GM18519 (cell line): Measurements from ENCODE around the gene TBC1D24.
"Not testable (repeated sequence)": the region's sequence is repeated elsewhere in the genome, so short reads cannot be mapped to it uniquely, and the experiment has no call there.

Experiments
- ATAC-seq: cut with Tn5 transposase; IDR thresholded peaks from one replicate; pipeline ENCODE4 v1.9.1; 2021; ENCODE audit warnings: mild to moderate bottlenecking, moderate library complexity; ENCODE audit not compliant: unreplicated experiment, low FRiP score

TBC1D24 gene

DNA sequence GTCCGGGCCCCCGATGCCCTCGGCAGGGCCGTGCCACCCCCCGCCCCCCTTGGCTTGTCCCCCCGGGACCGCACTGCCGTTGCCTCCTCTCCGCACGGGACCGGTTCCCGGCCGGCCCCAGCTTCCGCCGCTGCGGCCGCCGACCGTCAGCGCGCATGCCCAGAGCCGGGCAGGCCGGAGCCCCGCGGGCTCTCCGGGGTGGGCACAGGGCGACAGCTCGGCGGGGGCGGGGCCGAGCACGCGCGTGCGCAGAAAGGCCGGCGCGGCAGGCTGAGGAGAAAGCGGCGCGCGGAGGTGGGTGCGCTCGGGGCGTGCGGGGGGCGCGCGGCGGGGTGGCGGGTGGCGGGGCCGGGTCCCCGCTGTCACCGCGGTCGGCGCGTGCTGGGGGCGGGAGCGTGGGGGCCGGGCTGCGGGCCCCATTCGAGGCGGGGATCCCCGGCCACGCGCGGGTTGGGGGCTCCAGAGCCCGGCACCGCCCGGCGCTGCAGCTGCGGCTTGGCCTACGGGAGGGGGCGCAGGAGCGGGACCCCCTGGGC, at the start of gene TBC1D24:
TSS of gene TBC1D24 (plus strand) at position 251 of the 536 bp plus-strand sequence. CDS start 21,022 bp downstream, outside the sequence.
- peak; percentile 37 for ATAC-seq

- no peak for ATAC-seq
These were observed 49.0 kb upstream of the TBC1D24 start for GRCh38 chr16:2425825-2426430.

GRCh38 chr16:2426941-2427361, 48.0 kb upstream of the TBC1D24 start:
- ATAC-seq = no peak

GRCh38 chr16:2427526-2427925, 47.4 kb upstream of the TBC1D24 start:
- no peak for ATAC-seq

- ATAC-seq = peak; percentile 2
These were observed 46.7 kb upstream of the TBC1D24 start for GRCh38 chr16:2428051-2428783.

- ATAC-seq = peak; percentile 15
These were observed 46.2 kb upstream of the TBC1D24 start for GRCh38 chr16:2428784-2429033.

- peak; percentile 41 for ATAC-seq
These were observed 45.7 kb upstream of the TBC1D24 start, which contains the start of gene CCNF for GRCh38 chr16:2429034-2429770. Gene CCNF (plus strand): TSS chr16:2429447. CDS start chr16:2429482, 35 bp downstream.

GRCh38 chr16:2429771-2430663, 44.9 kb upstream of the TBC1D24 start:
- ATAC-seq = no peak

- ATAC-seq = no peak
These were observed 42.6 kb upstream of the TBC1D24 start for GRCh38 chr16:2432286-2432685.

DNA sequence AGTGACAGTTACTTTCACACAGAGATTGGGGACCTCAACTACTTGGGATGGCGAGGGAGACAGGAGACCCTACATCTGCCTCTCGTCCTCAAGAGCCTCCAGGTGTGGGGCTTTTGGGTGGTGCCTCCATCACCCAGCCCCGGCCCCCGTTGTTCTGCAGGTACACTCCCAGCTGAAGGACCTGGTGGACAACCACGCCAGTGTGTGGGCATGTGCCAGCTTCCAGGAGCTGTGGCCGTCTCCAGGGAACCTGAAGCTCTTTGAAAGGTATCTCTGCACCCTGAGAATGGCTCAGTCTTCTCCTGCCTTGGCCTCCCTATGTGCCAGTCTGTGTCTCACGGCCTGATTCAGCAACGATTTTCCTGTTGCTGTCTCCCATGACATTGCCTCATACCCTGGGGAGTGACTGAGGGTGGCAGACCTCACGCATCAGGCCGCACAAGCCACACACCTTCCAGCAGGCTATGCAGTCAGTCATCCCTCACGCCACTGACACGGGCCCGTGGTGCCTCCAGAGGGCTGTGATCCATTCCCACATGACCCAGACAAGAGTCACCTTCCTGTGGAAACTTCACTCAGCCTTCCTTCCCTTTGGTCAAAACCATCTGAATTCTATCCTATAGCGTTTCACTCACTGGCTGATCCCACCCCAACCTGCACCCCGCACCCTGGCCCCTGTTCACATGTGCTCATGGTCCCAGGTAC, 42.0 kb upstream of the TBC1D24 start:
- ATAC-seq = no peak

DNA sequence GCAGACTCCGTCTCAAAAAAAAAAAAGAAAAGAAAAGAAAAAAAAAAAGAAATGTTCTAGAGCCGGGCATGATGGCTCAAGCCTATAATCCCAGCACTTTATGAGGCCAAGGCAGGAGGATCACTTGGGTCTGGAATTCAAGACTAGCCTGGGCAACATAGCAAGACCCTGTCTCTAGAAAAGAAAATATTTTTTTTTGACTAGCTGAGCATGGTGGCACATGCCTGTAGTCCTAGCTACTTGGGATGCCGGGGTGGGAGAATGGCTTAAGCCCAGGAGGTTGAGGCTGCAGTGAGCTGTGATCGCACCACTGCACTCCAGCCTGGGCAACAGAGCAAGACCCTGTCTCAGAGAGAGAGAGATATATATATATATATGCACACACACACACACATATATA, 39.7 kb upstream of the TBC1D24 start:
- ATAC-seq = not testable (repeated sequence)

DNA sequence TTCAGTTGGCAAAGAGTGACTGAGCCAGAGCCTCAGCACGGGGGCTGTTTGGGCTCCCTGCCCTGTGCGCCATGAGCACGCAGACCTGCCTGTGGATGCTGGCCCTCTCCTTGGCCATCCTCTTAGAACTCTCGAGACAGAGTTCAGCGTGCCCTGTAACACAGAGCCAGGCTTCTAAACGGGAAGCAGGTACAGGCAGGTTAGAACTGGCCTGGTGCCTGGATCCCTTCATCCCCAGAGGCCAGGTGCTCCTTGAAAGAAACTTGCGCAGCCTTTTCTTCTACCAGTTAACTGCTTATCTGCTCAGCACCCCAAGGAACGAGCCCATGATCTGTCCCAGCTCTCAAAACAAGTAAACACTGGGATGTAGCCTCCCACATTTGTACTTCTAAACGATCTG, 38.8 kb upstream of the TBC1D24 start:
- ATAC-seq = no peak

DNA sequence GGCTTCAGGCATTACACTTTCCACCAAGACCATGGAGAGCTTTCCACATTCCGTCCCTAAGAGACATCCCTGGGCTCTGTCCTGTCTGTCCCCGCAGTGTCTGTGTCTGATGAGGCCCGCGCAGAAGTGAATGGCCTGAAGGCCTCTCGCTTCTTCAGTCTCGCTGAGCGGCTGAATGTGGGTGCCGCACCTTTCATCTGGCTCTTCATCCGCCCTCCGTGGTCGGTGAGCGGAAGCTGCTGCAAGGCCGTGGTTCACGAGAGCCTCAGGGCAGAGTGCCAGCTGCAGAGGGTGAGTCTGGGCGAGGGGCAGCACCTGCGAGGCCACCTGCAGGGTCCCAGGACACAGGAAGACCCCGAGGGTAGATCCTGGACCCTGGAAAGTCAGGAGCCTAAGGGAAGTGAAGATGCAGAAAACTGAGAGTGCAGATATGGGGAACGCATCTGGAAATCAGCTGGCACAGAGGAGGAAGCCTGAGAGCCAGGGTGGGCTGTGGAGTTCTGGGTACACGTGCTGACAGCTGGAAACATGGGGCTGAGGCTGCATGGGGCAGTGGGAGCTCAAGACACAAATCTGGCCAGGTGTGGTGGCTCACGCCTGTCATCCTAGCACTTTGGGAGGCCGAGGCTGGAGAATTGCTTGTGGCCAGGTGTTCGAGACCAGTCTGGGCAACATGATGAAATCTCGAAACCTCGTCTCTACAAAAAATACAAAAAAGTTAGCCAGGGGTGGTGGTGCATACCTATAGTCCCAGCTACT, 37.7 kb upstream of the TBC1D24 start:
- ATAC-seq = no peak

GRCh38 chr16:2438121-2438520, 36.8 kb upstream of the TBC1D24 start:
- no peak for ATAC-seq

- no peak for ATAC-seq
These were observed 35.3 kb upstream of the TBC1D24 start for GRCh38 chr16:2439598-2439997.

GRCh38 chr16:2441143-2441804, 33.7 kb upstream of the TBC1D24 start:
- ATAC-seq = not testable (repeated sequence)

DNA sequence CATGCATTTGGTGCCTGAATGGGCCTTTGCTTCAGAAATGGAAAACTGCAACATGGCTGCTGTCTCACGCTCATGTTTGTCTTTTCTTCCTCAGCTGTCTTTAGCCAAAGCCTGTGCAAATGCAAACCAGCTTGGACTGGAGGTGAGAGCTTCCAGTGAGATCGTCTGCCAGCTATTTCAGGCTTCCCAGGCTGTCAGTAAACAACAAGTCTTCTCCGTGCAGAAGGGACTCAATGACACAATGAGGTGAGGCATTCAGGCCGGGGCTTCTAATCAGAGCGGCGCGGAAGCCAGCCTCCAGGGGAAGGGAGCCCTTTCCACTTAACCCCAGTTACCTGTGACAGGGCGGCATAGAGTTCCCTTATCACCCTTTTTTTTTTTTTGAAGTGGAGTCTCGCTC, 31.4 kb upstream of the TBC1D24 start:
- no peak for ATAC-seq

DNA sequence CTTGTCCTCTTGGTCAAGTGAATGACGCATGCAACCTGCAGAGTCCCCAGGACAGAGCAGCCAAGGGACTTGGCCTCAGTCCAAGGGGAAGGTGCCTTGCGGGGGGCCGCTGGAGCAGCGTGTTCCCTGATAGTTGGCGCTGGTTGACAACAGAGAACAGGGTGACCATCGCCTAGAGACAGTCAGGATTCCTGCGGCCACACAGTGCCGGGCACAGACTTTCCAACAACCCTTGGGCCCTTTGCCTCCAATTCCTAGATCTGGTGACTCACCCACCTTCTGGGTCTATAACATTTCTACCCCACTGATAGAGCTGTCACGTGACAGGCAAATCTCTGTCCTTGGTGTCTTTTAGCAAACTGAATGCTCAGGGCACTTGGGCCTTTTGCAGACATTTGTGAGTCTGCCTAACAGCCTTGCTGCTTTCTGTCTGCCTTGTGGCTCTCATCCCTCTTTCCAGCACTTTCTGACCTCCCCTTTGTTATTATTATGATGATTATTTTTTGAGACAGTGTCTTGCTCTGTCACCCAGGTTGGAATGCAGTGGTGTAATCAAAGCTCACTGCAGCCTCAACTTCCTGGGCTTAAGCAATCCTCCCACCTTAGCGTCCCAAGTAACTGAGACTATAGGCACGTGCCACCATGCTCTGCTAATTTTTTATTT, 26.9 kb upstream of the TBC1D24 start:
- ATAC-seq = no peak
